NCI-H2171 (cell line): Measurements from ENCODE around the gene MAP3K9.
A peak's percentile ranks its signal among the peaks of the same experiment; 100 is the strongest.
"Not testable (repeated sequence)": the region's sequence is repeated elsewhere in the genome, so short reads cannot be mapped to it uniquely, and the experiment has no call there.

Source experiments
- DNase-seq: peaks from one replicate; lab custom pipeline; 2025; lab: John Stamatoyannopoulos, UW

Gene MAP3K9

DNA sequence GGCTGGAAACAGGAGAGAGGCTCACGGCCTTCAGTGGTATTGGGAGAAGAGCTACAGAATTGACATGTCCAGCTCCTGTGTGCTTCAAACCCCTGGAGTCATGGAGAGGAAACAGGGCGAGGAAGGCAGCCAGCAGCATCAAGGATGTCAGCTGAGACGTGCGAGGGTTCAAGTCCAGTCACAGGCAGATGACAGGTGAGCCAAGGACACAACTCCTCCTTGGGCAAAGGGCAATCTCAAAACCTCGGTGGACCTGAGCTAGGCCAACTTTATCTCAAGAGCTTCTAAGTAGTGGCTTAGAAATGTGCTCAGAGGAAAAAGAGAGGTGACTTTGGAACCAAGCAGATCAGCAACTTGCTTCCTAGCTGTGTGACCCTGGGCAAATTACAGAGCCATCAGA lies 86.0 kb downstream of the MAP3K9 start:
- DNase-seq: no peak

DNA sequence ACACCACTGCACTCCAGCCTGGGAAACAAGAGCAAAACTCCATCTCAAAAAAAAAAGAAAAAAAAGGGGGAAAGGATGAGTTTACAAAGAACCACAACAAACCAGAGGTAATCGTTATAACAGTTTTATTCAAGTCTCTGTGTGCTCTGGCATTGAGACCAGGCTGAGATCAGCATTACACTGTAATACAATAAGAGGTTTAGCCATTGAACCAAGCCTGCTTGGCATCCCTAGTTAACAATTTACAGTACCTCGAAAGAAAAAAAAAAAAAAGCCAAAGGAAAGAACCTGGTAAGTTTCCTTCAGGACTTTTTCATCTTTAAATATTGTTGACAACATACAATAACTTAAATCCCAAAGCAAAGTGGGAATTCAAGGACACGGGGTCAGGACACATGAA lies 86.9 kb downstream of the MAP3K9 start:
- DNase-seq: no peak

DNA sequence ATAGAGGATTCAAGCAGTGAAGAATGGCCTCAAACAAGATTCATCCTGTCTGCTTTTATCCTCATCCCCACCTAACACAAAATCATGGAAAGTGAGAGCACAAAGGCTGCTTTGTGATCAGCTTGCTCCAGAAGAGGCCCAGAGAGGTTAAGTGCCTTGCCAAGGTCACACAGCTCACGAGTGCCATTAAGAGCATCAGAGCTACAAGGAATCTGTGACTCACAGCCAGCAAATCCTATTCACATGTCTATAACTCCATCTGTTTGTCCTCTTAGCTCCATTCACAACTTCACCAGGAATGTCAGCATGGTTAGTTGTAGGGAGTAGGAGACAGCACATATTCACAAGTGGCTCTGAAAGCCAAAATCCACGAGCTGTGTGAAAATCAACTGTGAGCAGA lies 87.8 kb downstream of the MAP3K9 start:
- no peak for DNase-seq

- DNase-seq: no peak
Measured at GRCh38 chr14:70718383-70719118, 90.8 kb downstream of the MAP3K9 start.

GRCh38 chr14:70716958-70717357 lies 92.4 kb downstream of the MAP3K9 start:
- DNase-seq: no peak

DNA sequence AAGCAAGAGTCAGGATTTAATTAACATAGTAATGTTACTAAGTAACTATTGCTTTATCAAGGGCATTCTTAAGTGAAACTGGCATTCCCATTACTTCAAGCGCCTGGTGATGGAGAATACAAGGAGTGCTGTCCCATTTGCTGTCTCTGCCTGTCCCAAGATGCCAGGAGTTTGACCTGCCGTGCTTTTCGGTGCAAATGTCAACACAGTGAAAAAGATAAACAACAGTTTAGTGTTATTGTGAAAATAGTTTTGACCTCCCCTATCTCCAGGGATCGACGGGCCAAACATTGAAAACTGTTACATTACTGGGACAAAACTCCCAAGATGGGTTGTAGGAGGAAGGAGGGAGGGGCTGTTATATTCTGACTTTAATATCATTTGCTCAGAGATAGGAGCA lies 92.8 kb downstream of the MAP3K9 start:
- no peak for DNase-seq

GRCh38 chr14:70714055-70714550 lies 95.2 kb downstream of the MAP3K9 start:
- peak; percentile 65 for DNase-seq

DNA sequence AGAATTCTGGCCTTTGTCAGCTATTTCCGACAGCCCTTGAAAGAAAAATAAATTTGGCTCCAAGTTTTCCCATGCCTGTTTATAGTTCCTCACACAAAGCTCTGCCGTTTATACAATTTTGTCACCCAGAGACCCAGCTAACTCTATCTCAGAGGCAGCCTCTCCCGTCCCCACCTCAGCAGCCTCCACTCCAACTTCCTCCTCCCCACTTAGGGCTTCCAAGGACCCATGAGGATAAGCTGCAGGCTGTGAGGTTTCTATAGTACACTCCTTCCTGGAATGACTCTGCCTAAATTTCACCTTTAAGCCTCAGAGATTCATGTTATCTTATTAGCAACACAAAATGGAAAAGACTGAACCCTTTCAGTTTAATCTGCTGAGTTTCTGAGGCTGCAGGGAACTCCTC lies 95.8 kb downstream of the MAP3K9 start:
- no peak for DNase-seq

DNA sequence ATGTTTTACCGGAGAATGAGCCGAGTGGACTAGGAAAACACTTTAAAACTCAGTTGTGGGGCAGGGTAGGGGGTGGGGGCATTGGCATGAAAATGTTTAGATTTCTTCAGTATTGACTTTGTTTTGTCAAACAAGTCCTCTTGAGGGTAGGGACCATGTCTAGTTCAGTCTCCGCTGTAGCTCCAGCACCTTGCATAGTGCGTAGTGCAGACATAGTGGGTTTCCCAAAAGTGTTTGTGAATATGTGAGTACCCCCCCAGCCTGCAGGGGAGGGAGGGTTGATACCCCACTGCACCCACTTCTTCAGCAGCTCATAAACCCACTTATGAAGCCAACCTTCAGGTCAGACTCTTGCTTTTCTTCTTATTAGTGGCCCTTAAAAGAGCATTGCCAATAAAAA lies 96.2 kb downstream of the MAP3K9 start:
- no peak for DNase-seq

DNA sequence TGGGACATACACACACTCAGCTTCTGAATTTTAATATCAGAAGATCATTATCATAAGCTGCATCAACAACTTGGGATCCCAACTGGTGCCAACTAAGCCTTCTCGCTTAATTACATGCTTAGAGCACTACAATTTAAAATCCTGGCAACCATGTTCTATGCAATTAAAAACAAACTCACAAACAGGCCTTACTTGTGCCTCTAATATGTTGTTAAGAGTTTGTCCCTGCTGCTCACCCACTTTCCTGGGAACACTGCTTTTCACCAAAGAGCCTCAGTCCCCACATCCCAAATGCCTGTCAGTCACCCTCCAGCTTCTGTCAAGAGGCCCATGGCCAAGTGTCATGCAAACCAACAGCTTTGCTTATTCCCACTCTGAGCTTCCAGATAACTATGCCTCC lies 97.9 kb downstream of the MAP3K9 start:
- no peak for DNase-seq

DNA sequence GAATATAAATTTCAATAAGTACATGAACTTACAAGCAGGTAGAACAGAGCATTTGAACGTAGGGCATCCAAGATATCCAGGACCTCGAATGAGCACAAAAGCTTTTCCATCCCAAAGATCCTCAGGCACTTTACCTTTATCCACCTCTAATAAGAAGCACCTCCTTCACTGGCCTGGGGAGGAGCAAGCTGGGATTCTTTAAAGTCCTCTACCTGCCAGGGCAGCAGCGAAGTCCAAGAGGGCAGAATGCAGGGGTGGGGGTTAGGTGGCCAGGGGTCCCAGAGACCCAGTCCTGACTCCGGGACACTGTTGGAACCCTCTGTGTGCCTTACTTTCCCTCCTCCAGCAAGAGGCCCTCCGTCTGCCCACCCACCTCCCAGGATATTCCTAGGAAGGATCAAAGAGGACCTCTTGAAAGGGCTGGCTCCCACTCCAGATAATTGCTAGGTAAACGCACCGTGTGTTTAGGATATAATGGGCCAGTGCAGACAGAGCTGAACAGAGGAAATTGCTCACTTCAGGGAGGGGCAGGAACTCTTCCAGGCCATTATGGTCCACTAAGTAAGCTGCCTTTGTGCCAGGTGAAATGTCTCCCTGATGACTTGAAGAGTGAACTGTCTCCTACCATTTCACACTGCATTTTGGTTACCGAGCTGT lies 99.5 kb downstream of the MAP3K9 start:
- no peak for DNase-seq

DNA sequence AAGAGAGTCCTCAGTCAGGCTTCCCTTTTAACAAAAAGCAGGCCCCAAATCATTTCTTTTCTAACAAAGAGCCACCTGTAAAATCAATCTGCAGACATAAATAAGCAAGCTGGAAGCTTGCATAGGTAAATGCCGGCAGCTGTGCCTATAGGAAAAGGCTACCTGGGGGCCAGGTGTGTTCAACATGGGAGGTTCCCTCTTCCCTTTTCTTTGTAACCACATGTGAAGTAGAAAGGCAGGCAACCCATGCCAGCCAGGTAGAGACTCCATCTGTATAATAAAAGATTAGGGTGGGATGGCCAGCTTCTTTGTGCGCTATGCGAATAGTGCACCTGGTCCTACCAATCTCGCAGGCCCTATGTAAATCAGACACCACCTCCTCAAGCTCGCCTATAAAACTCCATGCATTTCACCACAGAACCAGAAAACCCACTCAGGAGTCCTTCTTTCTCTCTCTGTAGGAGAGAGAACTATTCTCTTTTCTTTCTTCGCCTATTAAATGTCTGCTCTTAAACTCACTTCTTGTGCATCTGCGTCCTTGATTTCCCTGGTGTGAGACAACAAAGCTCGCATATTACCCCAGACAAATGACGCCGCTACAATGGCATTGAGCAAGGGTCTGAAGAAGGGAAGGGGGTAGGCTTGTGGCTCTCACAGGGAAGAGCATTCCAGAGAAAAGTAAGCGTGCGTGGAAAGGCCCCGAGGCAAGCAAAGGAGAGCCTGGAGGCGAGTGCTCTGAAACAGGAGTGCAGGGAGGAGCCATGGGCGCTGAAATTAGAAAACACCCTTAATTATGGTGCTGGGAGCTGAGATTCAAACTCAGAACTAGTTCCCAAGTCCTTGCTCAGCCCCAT lies 100.4 kb downstream of the MAP3K9 start:
- no peak for DNase-seq

DNA sequence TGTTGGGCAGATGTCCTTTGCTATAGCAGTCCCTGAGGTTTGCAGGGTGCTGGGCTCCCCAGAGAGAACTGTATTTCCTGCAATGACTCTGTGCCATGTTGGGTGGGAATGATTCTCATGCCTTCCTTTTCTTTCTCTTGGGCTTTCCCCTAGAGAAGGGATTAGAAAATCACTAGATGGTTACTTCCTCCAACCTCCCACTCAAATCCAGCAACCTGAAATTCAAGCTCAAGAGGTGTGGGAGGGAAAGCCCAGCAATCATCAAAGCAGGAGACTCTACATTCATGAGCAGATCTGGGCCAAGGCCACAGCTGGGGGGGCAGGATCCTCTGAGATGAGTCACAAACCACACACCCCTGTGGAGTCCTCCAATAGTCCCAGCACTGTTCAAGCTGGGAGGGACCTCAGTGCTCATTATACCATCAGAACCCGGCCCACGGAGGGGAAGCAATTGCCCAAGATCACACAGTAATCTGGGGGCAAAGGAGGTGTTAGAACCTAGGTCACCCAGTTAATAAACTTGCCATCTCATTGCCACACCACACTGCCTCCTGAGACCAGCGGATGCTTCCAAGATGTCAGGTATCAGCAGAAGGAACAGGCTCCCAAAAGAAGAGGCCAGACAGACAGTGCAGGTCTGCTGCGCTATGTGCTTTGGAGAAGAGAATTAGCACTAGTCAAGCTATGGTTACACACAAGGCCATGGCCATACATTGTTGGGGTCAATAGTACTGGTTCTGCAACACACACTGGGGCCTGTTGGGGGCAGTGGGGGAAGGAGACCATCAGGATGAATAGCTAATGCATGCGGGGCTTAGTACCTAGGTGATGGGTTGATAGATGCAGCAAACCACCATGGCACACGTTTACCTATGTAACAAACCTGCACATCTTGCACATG lies 101.9 kb downstream of the MAP3K9 start:
- DNase-seq: no peak

GRCh38 chr14:70706177-70706576 lies 103.1 kb downstream of the MAP3K9 start:
- no peak for DNase-seq

GRCh38 chr14:70704960-70705359 lies 104.4 kb downstream of the MAP3K9 start:
- DNase-seq: no peak

GRCh38 chr14:70703621-70704168 lies 105.6 kb downstream of the MAP3K9 start:
- DNase-seq: not testable (repeated sequence)

DNA sequence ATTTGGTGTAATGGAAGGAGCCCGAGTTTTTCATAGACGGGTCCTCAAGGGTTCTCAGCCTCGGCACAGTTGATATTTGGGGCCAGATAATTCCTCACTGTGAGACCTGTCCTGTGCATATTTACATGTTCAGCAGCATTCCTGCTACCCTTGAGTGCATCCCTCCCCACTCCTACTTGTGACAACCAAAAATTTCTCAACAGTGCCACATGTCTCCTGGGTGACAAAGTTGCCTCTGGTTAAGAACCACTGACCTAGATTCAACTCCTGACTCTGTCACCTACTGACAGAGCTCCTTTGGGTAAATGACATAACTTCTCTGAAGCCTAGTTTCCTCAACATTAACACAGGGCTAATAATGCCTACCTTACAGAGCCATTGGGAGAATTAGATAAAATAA lies 107.2 kb downstream of the MAP3K9 start:
- DNase-seq: no peak

GRCh38 chr14:70701610-70702009 lies 107.7 kb downstream of the MAP3K9 start:
- no peak for DNase-seq

DNA sequence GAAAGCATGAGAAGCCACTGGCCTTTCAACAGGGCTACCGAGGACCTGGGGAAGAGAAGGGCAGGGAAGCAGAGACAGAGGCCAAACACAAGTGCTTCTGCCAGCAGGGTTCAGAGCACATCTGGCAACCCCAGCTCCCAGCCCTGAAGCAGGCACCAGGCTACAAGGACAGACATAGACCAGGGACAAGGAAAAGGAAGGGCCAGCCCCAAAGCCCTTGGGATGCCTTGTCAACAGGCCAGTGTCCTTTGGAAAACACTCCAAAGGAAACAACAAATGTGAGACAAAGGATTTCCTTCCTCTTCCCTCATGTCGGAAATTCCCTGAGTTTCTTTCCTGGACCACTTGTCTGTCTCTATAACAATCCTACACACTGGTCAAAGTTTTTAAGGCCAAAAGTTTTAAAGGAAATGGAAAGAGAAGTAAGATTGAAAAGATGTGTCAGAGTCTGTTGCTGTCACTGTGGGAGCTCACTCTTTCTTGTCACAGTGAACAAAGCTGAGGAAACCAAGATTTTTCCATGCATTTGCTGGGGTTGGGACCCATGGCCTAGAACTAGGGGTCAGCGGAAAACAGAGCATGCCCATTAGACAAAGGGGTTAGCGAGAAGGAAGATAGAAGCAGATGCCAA lies 108.2 kb downstream of the MAP3K9 start:
- DNase-seq: no peak

GRCh38 chr14:70699646-70700045 lies 109.7 kb downstream of the MAP3K9 start:
- DNase-seq: no peak

- no peak for DNase-seq
Measured at GRCh38 chr14:70698288-70698687, 111.0 kb downstream of the MAP3K9 start.
